ENCODE data around the gene PRR29. TPM values are rescaled to one million over a fixed set of nuclear protein-coding genes. Genes with fewer than 3 reads are reported as not detected.

Gene PRR29
- total and polyA plus RNA-seq, 4 donors, result 8.0 to 36.8 (median 9.1) TPM

GRCh38 chr17:63955791-63956190, 42.4 kb upstream of the PRR29 start:
- Histone ChIP-seq H3K4me1 (ENCODE audit: control insufficient read depth in 5 of 5, insufficient read depth in 5 of 5, low read length in 5 of 5) (peaks cover 0 to 2% (median 0%) of the 10 kb centered on the region in 5 donors), H3K36me3 (ENCODE audit: control insufficient read depth in 4 of 4, insufficient read depth in 4 of 4, low read length in 4 of 4) (no peaks in the 10 kb centered on the region), H3K9me3 (ENCODE audit: control insufficient read depth in 4 of 4, insufficient read depth in 3 of 4, low read length in 3 of 4) (no peaks in the 10 kb centered on the region), H3K27ac (ENCODE audit: low read depth in 1 of 2, low read length in 1 of 2) (no peak overlapping the region), H3K27me3 (ENCODE audit: control insufficient read depth in 3 of 3, insufficient read depth in 3 of 3, low read length in 2 of 3) (no peaks in the 10 kb centered on the region), H3K9ac (ENCODE audit: insufficient read depth in 1 of 2, low read length in 2 of 2) (no peak overlapping the region), H3K4me3 (no peak overlapping the region)
- WGBS, 2 donors, result 91% methylated on average over 4 of the region's 4 CpGs
- TF ChIP-seq CTCF (IDR thresholded peaks at IDR 0.05; ENCODE audit: control extremely low read depth, extremely low read depth), result no peak
- ATAC-seq (ENCODE audit: insufficient read depth, low FRiP score), result no peak
- DNase-seq, result no peak

- no peak for DNase-seq
- WGBS, 2 donors, result 97 to 99% methylated on average over 5 of the region's 5 CpGs
- Histone ChIP-seq H3K4me1 (ENCODE audit: control insufficient read depth in 5 of 5, insufficient read depth in 5 of 5, low read length in 5 of 5) (peaks cover 0 to 6% (median 0%) of the 10 kb centered on the region in 5 donors), H3K27ac (ENCODE audit: low read depth in 1 of 2, low read length in 1 of 2) (no peak overlapping the region), H3K4me3 (no peak overlapping the region), H3K9me3 (ENCODE audit: control insufficient read depth in 4 of 4, insufficient read depth in 3 of 4, low read length in 3 of 4) (no peaks in the 10 kb centered on the region), H3K36me3 (ENCODE audit: control insufficient read depth in 4 of 4, insufficient read depth in 4 of 4, low read length in 4 of 4) (no peaks in the 10 kb centered on the region), H3K27me3 (ENCODE audit: control insufficient read depth in 3 of 3, insufficient read depth in 3 of 3, low read length in 2 of 3) (no peaks in the 10 kb centered on the region), H3K9ac (ENCODE audit: insufficient read depth in 1 of 2, low read length in 2 of 2) (no peak overlapping the region)
- ATAC-seq (ENCODE audit: insufficient read depth, low FRiP score), result no peak
- no peak for TF ChIP-seq CTCF (IDR thresholded peaks at IDR 0.05; ENCODE audit: control extremely low read depth, extremely low read depth)
These were observed 41.7 kb upstream of the PRR29 start for GRCh38 chr17:63956296-63956920.

GRCh38 chr17:63960006-63960405, 38.1 kb upstream of the PRR29 start:
- DNase-seq (no peak), ATAC-seq (ENCODE audit: insufficient read depth, low FRiP score) (no peak)
- H3K4me1 ChIP-seq (ENCODE audit: control insufficient read depth in 5 of 5, insufficient read depth in 5 of 5, low read length in 5 of 5), result peaks cover 0 to 4% (median 0%) of the 10 kb centered on the region in 5 donors
- TF ChIP-seq CTCF (IDR thresholded peaks at IDR 0.05; ENCODE audit: control extremely low read depth, extremely low read depth), result no peak
- H3K27me3 ChIP-seq (ENCODE audit: control insufficient read depth in 3 of 3, insufficient read depth in 3 of 3, low read length in 2 of 3), result no peaks in the 10 kb centered on the region
- no peaks in the 10 kb centered on the region for H3K9me3 ChIP-seq (ENCODE audit: control insufficient read depth in 4 of 4, insufficient read depth in 3 of 4, low read length in 3 of 4)
- WGBS, 2 donors, result 91 to 94% methylated on average over 9 of the region's 9 CpGs
- H3K27ac ChIP-seq (ENCODE audit: low read depth in 1 of 2, low read length in 1 of 2), result no peak overlapping the region
- H3K9ac ChIP-seq (ENCODE audit: insufficient read depth in 1 of 2, low read length in 2 of 2), result no peak overlapping the region
- no peak overlapping the region for H3K4me3 ChIP-seq
- no peaks in the 10 kb centered on the region for H3K36me3 ChIP-seq (ENCODE audit: control insufficient read depth in 4 of 4, insufficient read depth in 4 of 4, low read length in 4 of 4)

- 82 to 87% methylated on average over 7 of the region's 7 CpGs for whole genome bisulfite sequencing, 2 donors
- no peaks in the 10 kb centered on the region for H3K9me3 ChIP-seq (ENCODE audit: control insufficient read depth in 4 of 4, insufficient read depth in 3 of 4, low read length in 3 of 4)
- H3K4me3 ChIP-seq, result no peak overlapping the region
- no peaks in the 10 kb centered on the region for H3K36me3 ChIP-seq (ENCODE audit: control insufficient read depth in 4 of 4, insufficient read depth in 4 of 4, low read length in 4 of 4)
- ATAC-seq (ENCODE audit: insufficient read depth, low FRiP score) (no peak), DNase-seq (no peak)
- H3K9ac ChIP-seq (ENCODE audit: insufficient read depth in 1 of 2, low read length in 2 of 2), result no peak overlapping the region
- H3K4me1 ChIP-seq (ENCODE audit: control insufficient read depth in 5 of 5, insufficient read depth in 5 of 5, low read length in 5 of 5), result peaks cover 0 to 4% (median 0%) of the 10 kb centered on the region in 5 donors
- H3K27ac ChIP-seq (ENCODE audit: low read depth in 1 of 2, low read length in 1 of 2), result no peak overlapping the region
- TF ChIP-seq CTCF (IDR thresholded peaks at IDR 0.05; ENCODE audit: control extremely low read depth, extremely low read depth), result no peak
- no peaks in the 10 kb centered on the region for H3K27me3 ChIP-seq (ENCODE audit: control insufficient read depth in 3 of 3, insufficient read depth in 3 of 3, low read length in 2 of 3)
These were observed 37.7 kb upstream of the PRR29 start for GRCh38 chr17:63960430-63960829.
